GM19043 (cell line): ENCODE measurements around the gene GRID1.

ENCODE experiments used
- ATAC-seq: cut with Tn5 transposase; IDR thresholded peaks from one replicate; pipeline ENCODE4 v1.9.1; 2021; ENCODE audit warnings: low read depth; ENCODE audit not compliant: unreplicated experiment

The GRID1 gene

GRCh38 chr10:86219271-86219670 lies 147.3 kb downstream of the GRID1 start:
- no peak for ATAC-seq

- no peak for ATAC-seq
Observed at GRCh38 chr10:86218842-86219241, 147.8 kb downstream of the GRID1 start.

GRCh38 chr10:86218160-86218559 lies 148.4 kb downstream of the GRID1 start:
- ATAC-seq: no peak

GRCh38 chr10:86217371-86218080 lies 149.1 kb downstream of the GRID1 start:
- ATAC-seq: no peak

- ATAC-seq: no peak
Observed at GRCh38 chr10:86216886-86217285, 149.7 kb downstream of the GRID1 start.

- no peak for ATAC-seq
Observed at GRCh38 chr10:86215712-86216111, 150.9 kb downstream of the GRID1 start.

GRCh38 chr10:86215046-86215445 lies 151.5 kb downstream of the GRID1 start:
- ATAC-seq: no peak

GRCh38 chr10:86213148-86213547 lies 153.4 kb downstream of the GRID1 start:
- no peak for ATAC-seq

GRCh38 chr10:86212391-86212700 lies 154.2 kb downstream of the GRID1 start:
- ATAC-seq: no peak

- no peak for ATAC-seq
Observed at GRCh38 chr10:86211691-86212390, 154.8 kb downstream of the GRID1 start.

GRCh38 chr10:86210416-86210815 lies 156.2 kb downstream of the GRID1 start:
- ATAC-seq: no peak

GRCh38 chr10:86209726-86210125 lies 156.9 kb downstream of the GRID1 start:
- no peak for ATAC-seq

GRCh38 chr10:86207226-86207625 lies 159.4 kb downstream of the GRID1 start:
- ATAC-seq: no peak

GRCh38 chr10:86206240-86206579 lies 160.4 kb downstream of the GRID1 start:
- ATAC-seq: no peak

GRCh38 chr10:86205306-86206239 lies 161.0 kb downstream of the GRID1 start:
- no peak for ATAC-seq

- no peak for ATAC-seq
Observed at GRCh38 chr10:86204421-86205305, 161.9 kb downstream of the GRID1 start.

- no peak for ATAC-seq
Observed at GRCh38 chr10:86203162-86203905, 163.3 kb downstream of the GRID1 start.

- no peak for ATAC-seq
Observed at GRCh38 chr10:86202226-86202735, 164.3 kb downstream of the GRID1 start.

- ATAC-seq: no peak
Observed at GRCh38 chr10:86200867-86201266, 165.7 kb downstream of the GRID1 start.

- no peak for ATAC-seq
Observed at GRCh38 chr10:86200269-86200668, 166.3 kb downstream of the GRID1 start.
